Esophagus (tissue), 2 donors: ENCODE data around the gene METTL13. TPM values are rescaled to one million over a fixed set of nuclear protein-coding genes. Genes with fewer than 3 reads are reported as not detected.
"Not testable (repeated sequence)": the region's sequence is repeated elsewhere in the genome, so short reads cannot be mapped to it uniquely, and the experiment has no call there.

Experiments
- H3K27ac ChIP-seq, 2 donors: one replicate each; pipeline ENCODE4 v1.5.1; 2013; ENCODE audit warnings: low read depth in 2 of 2, mild to moderate bottlenecking in 2 of 2, inconsistent platforms in 1 of 2, low read length in 1 of 2, moderate library complexity in 1 of 2
- H3K27me3 ChIP-seq, 2 donors: one replicate each; pipeline ENCODE4 v1.6.1; 2013; ENCODE audit warnings: low read length in 2 of 2, control low read depth in 1 of 2, mild to moderate bottlenecking in 1 of 2; ENCODE audit not compliant: insufficient read depth in 2 of 2, control insufficient read depth in 1 of 2
- H3K36me3 ChIP-seq, 2 donors: one replicate each; pipeline ENCODE4 v1.6.1; 2013; ENCODE audit warnings: low read length in 1 of 2; ENCODE audit not compliant: control insufficient read depth in 2 of 2, insufficient read depth in 2 of 2
- H3K4me1 ChIP-seq, 2 donors: one replicate each; pipeline ENCODE4 v1.6.1; 2013; ENCODE audit warnings: low read length in 1 of 2; ENCODE audit not compliant: control insufficient read depth in 2 of 2, insufficient read depth in 2 of 2
- H3K4me3 ChIP-seq, 2 donors: one replicate each; pipeline ENCODE4 v1.5.1; 2013; ENCODE audit warnings: low read length in 2 of 2, mild to moderate bottlenecking in 2 of 2, low read depth in 1 of 2, moderate library complexity in 1 of 2
- H3K9me3 ChIP-seq, 2 donors: one replicate each; pipeline ENCODE4 v1.6.1; 2013; ENCODE audit warnings: mild to moderate bottlenecking in 2 of 2, low read depth in 1 of 2, low read length in 1 of 2, moderate library complexity in 1 of 2; ENCODE audit not compliant: control insufficient read depth in 2 of 2, insufficient read depth in 1 of 2
- WGBS, 2 donors: extraction: QIAGEN DNeasy Blood & Tissue Kit; methylation state at CpG; one replicate each; pipeline ENCODE4 v1.1.7; 2013; 5-methylcytosine and 5-hydroxymethylcytosine counted together
- polyA plus RNA-seq, 2 donors: library from polyadenylated mRNA; stranded (reverse); fragments of 200-250 nt; gene quantifications; one replicate each; pipeline ENCODE4 v1.2.3, GENCODE V29; 2013
- donor health status: healthy with polysubstance abuse.
- donor health status: Bipolar disorder and iron deficiency.

Gene METTL13
- polyA plus RNA-seq, 2 donors, result 5.8 to 13.6 TPM

- peaks cover 4 to 17% of the 10 kb centered on the region in 2 donors for H3K36me3 ChIP-seq
- H3K27me3 ChIP-seq, result no peaks in the 10 kb centered on the region
- H3K27ac ChIP-seq, result no peak overlapping the region
- no peaks in the 10 kb centered on the region for H3K9me3 ChIP-seq
- H3K4me3 ChIP-seq, result no peak overlapping the region
- H3K4me1 ChIP-seq, result no peaks in the 10 kb centered on the region
- 66 to 67% methylated on average over 4 of the region's 4 CpGs for WGBS, 2 donors
Measured at GRCh38 chr1:171799166-171799565, 17.7 kb downstream of the METTL13 start.

- H3K4me1 ChIP-seq, H3K27me3 ChIP-seq, H3K27ac ChIP-seq, H3K4me3 ChIP-seq, H3K9me3 ChIP-seq: not testable (repeated sequence)
- 94 to 97% methylated on average over 2 of the region's 2 CpGs for WGBS, 2 donors
- H3K36me3 ChIP-seq, result peaks cover 0 to 16% of the 10 kb centered on the region in 2 donors
Measured at GRCh38 chr1:171799698-171800097, 18.2 kb downstream of the METTL13 start.

DNA sequence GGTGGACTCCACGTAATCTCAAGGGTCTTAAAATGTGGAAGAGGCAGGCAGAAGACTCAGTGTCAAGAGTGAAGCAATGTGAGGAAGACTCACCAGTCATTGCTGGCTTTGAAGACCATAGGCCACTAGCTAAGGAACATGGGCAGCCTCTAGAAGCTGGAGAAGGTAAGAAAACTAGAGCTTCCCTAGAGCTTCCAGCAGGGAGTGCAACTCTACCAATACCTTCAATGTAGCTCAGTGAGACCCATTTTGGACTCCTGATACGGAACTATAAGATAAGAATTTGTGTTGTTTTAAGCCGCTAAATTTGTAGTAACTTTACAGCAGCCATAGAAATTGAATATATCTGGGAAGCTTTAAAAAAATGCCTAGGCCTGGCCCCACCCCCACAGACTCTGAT, 18.9 kb downstream of the METTL13 start:
- no peak overlapping the region for H3K4me3 ChIP-seq
- 91 to 94% methylated on average over 3 of the region's 3 CpGs for WGBS, 2 donors
- peaks cover 0 to 14% of the 10 kb centered on the region in 2 donors for H3K36me3 ChIP-seq
- no peaks in the 10 kb centered on the region for H3K9me3 ChIP-seq
- no peaks in the 10 kb centered on the region for H3K4me1 ChIP-seq
- H3K27ac ChIP-seq, result no peak overlapping the region
- H3K27me3 ChIP-seq, result no peaks in the 10 kb centered on the region

GRCh38 chr1:171800851-171801250, 19.4 kb downstream of the METTL13 start:
- Histone ChIP-seq H3K4me1 (no peaks in the 10 kb centered on the region), H3K27ac (no peak overlapping the region), H3K27me3 (no peaks in the 10 kb centered on the region), H3K36me3 (peaks cover 0 to 12% of the 10 kb centered on the region in 2 donors), H3K4me3 (no peak overlapping the region), H3K9me3 (no peaks in the 10 kb centered on the region)
- WGBS, 2 donors, result 72 to 74% methylated on average over 3 of the region's 3 CpGs

- 8 to 9% methylated on average over 2 of the region's 2 CpGs for WGBS, 2 donors
- Histone ChIP-seq H3K4me3 (no peak overlapping the region), H3K27ac (no peak overlapping the region)
Measured at GRCh38 chr1:171801487-171801891, 20.0 kb downstream of the METTL13 start.

DNA sequence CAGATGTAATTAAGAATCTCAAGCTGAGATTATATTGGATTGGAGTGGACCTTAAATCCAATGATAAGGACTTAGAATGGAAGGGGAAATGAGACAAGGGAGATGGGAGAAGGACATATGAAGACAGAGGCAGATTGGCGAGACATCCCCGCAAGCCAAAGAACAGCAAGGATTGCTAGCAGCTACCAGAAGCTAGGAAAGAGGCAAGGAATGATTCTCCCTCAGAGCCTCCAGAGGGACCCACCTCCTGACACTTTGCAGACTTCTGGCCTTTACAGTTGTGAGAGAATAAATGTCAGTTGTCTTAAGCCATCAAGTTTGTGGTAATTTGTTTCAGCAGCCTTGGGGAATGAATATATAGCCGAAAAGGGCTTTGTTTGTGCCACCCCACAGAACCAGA, 20.7 kb downstream of the METTL13 start:
- no peaks in the 10 kb centered on the region for H3K27me3 ChIP-seq
- H3K9me3 ChIP-seq, result no peaks in the 10 kb centered on the region
- no peak overlapping the region for H3K27ac ChIP-seq
- H3K36me3 ChIP-seq, result peaks cover 0 to 6% of the 10 kb centered on the region in 2 donors
- H3K4me3 ChIP-seq, result no peak overlapping the region
- 96 to 97% methylated on average over 3 of the region's 3 CpGs for WGBS, 2 donors
- H3K4me1 ChIP-seq, result no peaks in the 10 kb centered on the region

More at GRCh38 chr1:171801487-171801891, 20.0 kb downstream of the METTL13 start:
- peaks cover 0 to 10% of the 10 kb centered on the region in 2 donors for H3K36me3 ChIP-seq
- H3K27me3 ChIP-seq, result no peaks in the 10 kb centered on the region
- no peaks in the 10 kb centered on the region for H3K4me1 ChIP-seq
- H3K9me3 ChIP-seq, result no peaks in the 10 kb centered on the region

DNA sequence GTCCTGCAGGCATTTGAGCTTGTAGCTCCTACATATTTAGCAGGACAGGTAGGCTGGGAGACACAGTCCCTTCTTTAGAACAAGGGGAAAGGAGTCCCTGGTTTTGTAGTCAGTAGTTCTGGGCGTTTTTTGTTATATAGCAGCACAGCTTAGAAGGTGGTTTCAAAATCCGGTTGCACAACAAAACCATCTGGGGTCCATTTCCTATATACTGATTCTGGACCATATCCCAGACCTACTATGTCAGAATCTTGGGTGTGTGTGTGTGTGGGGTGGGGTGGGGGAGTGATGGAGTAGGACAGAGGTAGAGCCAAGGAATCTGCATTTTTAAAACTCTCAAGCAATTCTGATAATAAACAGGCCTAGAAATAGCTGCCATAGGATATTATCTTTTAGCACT, 21.6 kb downstream of the METTL13 start:
- Histone ChIP-seq H3K4me1 (no peaks in the 10 kb centered on the region), H3K36me3 (peaks cover 0 to 6% of the 10 kb centered on the region in 2 donors), H3K9me3 (no peaks in the 10 kb centered on the region), H3K4me3 (no peak overlapping the region), H3K27ac (no peak overlapping the region), H3K27me3 (no peaks in the 10 kb centered on the region)
- WGBS, 2 donors, result 48 to 68% methylated on average over 2 of the region's 2 CpGs

DNA sequence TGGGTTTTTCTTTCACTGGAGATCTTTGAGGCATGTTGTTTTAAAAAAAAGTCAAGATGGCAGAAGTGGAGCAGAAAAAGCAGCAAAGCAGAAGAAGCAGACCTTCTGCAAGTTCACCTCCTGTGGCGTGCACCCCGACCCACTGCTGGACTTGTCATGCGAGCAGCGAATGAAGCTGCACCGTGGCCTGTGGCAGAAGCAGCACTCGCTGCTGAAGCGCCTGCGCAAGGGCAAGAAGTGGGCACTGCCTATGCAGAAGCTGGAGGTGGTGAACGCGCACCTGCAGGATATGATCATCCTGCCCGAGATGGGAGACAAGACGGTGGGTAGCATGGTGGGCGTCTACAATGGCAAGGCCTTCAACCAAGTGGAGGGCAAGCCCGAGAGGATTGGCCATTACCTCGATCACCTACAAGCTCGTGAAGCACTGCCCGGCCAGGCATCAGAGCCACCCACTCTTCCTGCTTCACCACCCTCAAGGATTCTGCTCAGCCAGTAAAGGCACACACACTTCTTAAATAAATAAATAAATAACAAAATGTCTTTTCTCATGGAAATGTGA, 22.1 kb downstream of the METTL13 start:
- 94 to 96% methylated on average over 17 of the region's 17 CpGs for WGBS, 2 donors
- Histone ChIP-seq H3K36me3 (peaks cover 0 to 2% of the 10 kb centered on the region in 2 donors), H3K4me3 (no peak overlapping the region), H3K27me3 (no peaks in the 10 kb centered on the region), H3K9me3 (no peaks in the 10 kb centered on the region), H3K4me1 (no peaks in the 10 kb centered on the region), H3K27ac (no peak overlapping the region)

DNA sequence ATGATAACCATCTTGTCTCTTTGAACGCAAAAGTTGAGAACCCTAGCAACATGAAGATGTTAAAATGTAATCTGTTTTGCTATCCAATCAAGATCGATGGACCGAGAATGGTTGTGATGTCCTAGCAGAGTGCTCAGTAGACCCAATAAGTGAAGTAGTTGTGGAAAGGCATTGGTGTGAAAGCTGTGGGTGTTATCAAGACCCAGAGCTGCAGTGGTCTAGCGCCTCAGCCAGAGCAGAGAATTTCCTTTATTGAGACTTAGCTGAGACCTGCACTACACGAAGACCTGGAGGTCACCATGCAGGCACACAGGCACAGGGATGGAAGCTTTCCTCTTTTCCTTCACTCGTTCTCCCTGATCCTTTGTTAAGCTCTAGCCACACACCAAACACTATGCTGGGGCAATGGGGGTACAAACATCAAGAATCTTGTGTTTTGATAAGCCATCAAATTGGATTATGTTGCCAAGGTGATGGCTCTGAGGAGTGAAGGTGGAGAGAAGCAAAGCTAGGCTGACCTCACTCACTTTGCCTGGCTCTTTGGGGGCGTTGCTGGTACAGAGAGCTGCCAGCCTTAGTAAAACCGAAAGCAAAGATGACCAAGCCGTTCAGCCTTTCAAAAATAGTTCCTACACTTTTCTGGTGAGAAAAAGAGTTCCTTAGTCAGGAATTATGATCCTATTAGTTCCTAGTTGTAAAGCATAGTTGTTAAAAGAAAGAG, 24.1 kb downstream of the METTL13 start:
- Histone ChIP-seq H3K36me3 (no peaks in the 10 kb centered on the region), H3K27me3 (no peaks in the 10 kb centered on the region), H3K4me1 (no peaks in the 10 kb centered on the region), H3K9me3 (no peaks in the 10 kb centered on the region), H3K4me3 (no peak overlapping the region), H3K27ac (no peak overlapping the region)
- WGBS, 2 donors, result 71 to 73% methylated on average over 9 of the region's 9 CpGs

DNA sequence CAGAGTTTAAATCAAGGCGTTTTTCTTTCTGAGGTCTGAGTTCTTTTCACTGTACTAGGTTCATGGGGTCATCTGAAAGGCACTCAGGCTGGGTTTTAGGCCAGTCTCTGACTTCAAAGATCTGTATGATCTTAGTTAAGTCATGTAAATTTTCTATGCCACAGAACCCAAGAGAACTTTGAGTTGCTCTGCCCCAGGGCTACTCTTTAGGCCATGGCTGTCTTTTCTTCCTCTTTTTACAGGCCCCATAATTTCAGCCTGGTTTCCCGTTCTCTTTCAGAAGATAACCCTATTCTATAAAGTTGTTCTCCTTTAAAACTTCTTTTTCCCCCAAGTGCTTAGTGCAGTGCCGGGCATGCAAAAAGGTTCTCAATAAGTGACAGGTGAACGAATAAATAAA, 26.1 kb downstream of the METTL13 start:
- no peak overlapping the region for H3K27ac ChIP-seq

More for the DNA sequence above, 26.1 kb downstream of the METTL13 start:
- no peak overlapping the region for H3K4me3 ChIP-seq
- WGBS, 2 donors, result 85 to 87% methylated on average over 4 of the region's 4 CpGs
- H3K4me1 ChIP-seq, result no peaks in the 10 kb centered on the region
- H3K27me3 ChIP-seq, result no peaks in the 10 kb centered on the region
- no peaks in the 10 kb centered on the region for H3K36me3 ChIP-seq
- no peaks in the 10 kb centered on the region for H3K9me3 ChIP-seq
